K562 (cell line): Measurements from ENCODE around the gene FAM131C. TPM values are rescaled to one million over a fixed set of nuclear protein-coding genes. Genes with fewer than 3 reads are reported as not detected.

ENCODE experiments used
- ATAC-seq: fragments of 200-7000 bp; cut with Tn5 transposase; 3 replicates; pipeline ENCODE4 v1.9.1; 2020; ENCODE audit warnings: moderate library complexity
- BruUV-seq: library from RNA; stranded (reverse); fragments of 400-500 nt; replicated peaks from 2 replicates; lab custom pipeline; 2021; lab: Mats Ljungman, UMichigan
- CTCF ChIA-PET: fragments of 300-600 bp; formaldehyde crosslinking; extraction: SDS; loops from one replicate; lab custom pipeline; 2021; ENCODE audit warnings: low intra/inter-chr PET ratio; lab: Yijun Ruan, JAX
- POLR2A ChIA-PET: fragments of 300-600, 350-650 bp; sonication (Branson Sonifier 250); formaldehyde crosslinking; extraction: SDS; loops from one replicate; lab custom pipeline; 2021; ENCODE audit warnings: antibody characterized with exemption, inconsistent platforms; lab: Yijun Ruan, JAX
- DNase-seq, 4 experiments: peaks; one replicate each; pipeline versions ENCODE4 v3.0.0 to v3.0.0-alpha.2; 2011 to 2018; ENCODE audit warnings: low spot score in 3 of 4, mixed read lengths in 3 of 4; ENCODE audit errors: extremely low read depth in 1 of 4
- FAIRE-seq: peaks from 2 replicates; lab custom pipeline; 2011; peaks lifted over from hg19 to GRCh38; lab: Jason Lieb, UNC
- H2AFZ ChIP-seq: 2 replicates; pipeline ENCODE4 v1.6.0; 2011; ENCODE audit warnings: low read depth, low read length, control low read depth, inconsistent platforms
- H3K27ac ChIP-seq: fragments of 200-600 bp; 3 replicates; pipeline ENCODE4 v1.8.0; 2011; ENCODE audit warnings: low read depth, mild to moderate bottlenecking, control low read depth, inconsistent platforms, low read length, moderate library complexity, mixed read lengths; ENCODE audit errors: extremely low read depth
- H3K27me3 ChIP-seq, 2 experiments: fragments of 300-600 bp in 1 of 2; 2 replicates in 1 of 2; 3 replicates in 1 of 2; pipeline versions ENCODE4 v1.6.0 to v1.8.0; 2011; ENCODE audit warnings: inconsistent platforms in 2 of 2, low read length in 2 of 2, mild to moderate bottlenecking in 1 of 2, mixed read lengths in 1 of 2, moderate library complexity in 1 of 2; ENCODE audit not compliant: control insufficient read depth in 2 of 2, insufficient read depth in 2 of 2
- H3K36me3 ChIP-seq: fragments of 300-600 bp; 3 replicates; pipeline ENCODE4 v1.8.0; 2011; ENCODE audit warnings: mild to moderate bottlenecking, low read length, inconsistent platforms; ENCODE audit not compliant: control insufficient read depth, insufficient read depth
- H3K4me1 ChIP-seq, 2 experiments: fragments of 200-600 bp in 1 of 2; replicated peaks in 1 of 2; 2 replicates in 1 of 2; 3 replicates in 1 of 2; pipeline versions ENCODE4 v1.5.1 to v1.8.0; 2011; ENCODE audit warnings: inconsistent platforms in 2 of 2, low read length in 2 of 2, mild to moderate bottlenecking in 1 of 2, mixed read lengths in 1 of 2, moderate library complexity in 1 of 2; ENCODE audit not compliant: control insufficient read depth in 2 of 2, insufficient read depth in 2 of 2
- H3K4me2 ChIP-seq: 2 replicates; pipeline ENCODE4 v1.6.1; 2011; ENCODE audit warnings: low read length, control low read depth, inconsistent platforms, mixed read lengths; ENCODE audit not compliant: insufficient read depth
- H3K4me3 ChIP-seq: fragments of 200-600 bp; sonication (generic), shearing (Covaris generic); 2 replicates; pipeline ENCODE4 v1.5.1; 2016; ENCODE audit warnings: control low read depth, inconsistent platforms
- H3K79me2 ChIP-seq: fragments of 200-600 bp; 3 replicates; pipeline ENCODE4 v1.8.0; 2011; ENCODE audit warnings: low read length, inconsistent platforms; ENCODE audit not compliant: control insufficient read depth, insufficient read depth
- H3K9ac ChIP-seq, 2 experiments: 2 replicates each; pipeline versions ENCODE4 v1.6.0 to v1.6.1; 2011; ENCODE audit warnings: low read depth in 2 of 2, low read length in 2 of 2, control low read depth in 1 of 2, inconsistent platforms in 1 of 2, mild to moderate bottlenecking in 1 of 2, mixed read lengths in 1 of 2; ENCODE audit not compliant: insufficient read depth in 1 of 2
- H3K9me1 ChIP-seq: one replicate; pipeline ENCODE4 v1.6.0; 2011; ENCODE audit warnings: inconsistent platforms, mild to moderate bottlenecking, low read length, moderate library complexity; ENCODE audit not compliant: control insufficient read depth, insufficient read depth
- H3K9me3 ChIP-seq: replicated peaks from 2 replicates; pipeline ENCODE4 v1.5.1; 2011; ENCODE audit warnings: low read depth, low read length, inconsistent platforms; ENCODE audit not compliant: control insufficient read depth, insufficient read depth
- H4K20me1 ChIP-seq: replicated peaks from 2 replicates; pipeline ENCODE4 v1.6.1; 2011; ENCODE audit warnings: low read length, inconsistent platforms, mixed read lengths; ENCODE audit not compliant: control insufficient read depth, insufficient read depth
- CC2D1A ChIP-seq: fragments of 450-650 bp; IDR thresholded peaks from 2 replicates; pipeline ENCODE4 v1.6.1; 2017; ENCODE audit warnings: mild to moderate bottlenecking
- CSDE1 ChIP-seq, 2 experiments: fragments of 450-650 bp; IDR thresholded peaks; 2 replicates each; pipeline ENCODE4 v1.6.1; 2016; ENCODE audit warnings: mild to moderate bottlenecking in 1 of 2
- EP400 ChIP-seq: fragments of 450-650 bp; IDR thresholded peaks from 2 replicates; pipeline ENCODE4 v1.6.1; 2017; ENCODE audit warnings: antibody characterized with exemption, mild to moderate bottlenecking, moderate library complexity
- FOXM1 ChIP-seq, 2 experiments: fragments of 450-650 bp in 1 of 2; sonication (generic) in 1 of 2; formaldehyde crosslinking in 1 of 2; IDR thresholded peaks; 2 replicates each; pipeline versions ENCODE4 v1.6.1 to v1.9.0; 2017 to 2022; ENCODE audit warnings: low read depth in 2 of 2, mild to moderate bottlenecking in 2 of 2, missing genetic modification reagents in 1 of 2, moderate library complexity in 1 of 2
- POLR2H ChIP-seq: IDR thresholded peaks from 2 replicates; pipeline ENCODE4 v1.6.1; 2016; ENCODE audit warnings: missing genetic modification characterization, low read depth, mild to moderate bottlenecking, control low read depth, missing compliant biosample characterization, moderate library complexity
- SMARCA5 ChIP-seq: fragments of 450-650 bp; IDR thresholded peaks from 2 replicates; pipeline ENCODE4 v1.6.1; 2016
- ZNF175 ChIP-seq: fragments of 200-800 bp; sonication (Bioruptor generic); IDR thresholded peaks from 2 replicates; pipeline ENCODE4 v1.6.1; 2016; ENCODE audit warnings: low read depth, mild to moderate bottlenecking, missing genetic modification characterization, missing compliant biosample characterization
- ZNF217 ChIP-seq: sonication (generic); formaldehyde crosslinking; IDR thresholded peaks from 2 replicates; pipeline ENCODE4 v1.8.0; 2022; ENCODE audit warnings: mild to moderate bottlenecking, missing genetic modification reagents
- WGBS: fragments of 100-300 bp; shearing (Covaris generic); methylation state at CpG from one replicate; pipeline ENCODE4 v1.1.6; 2016; ENCODE audit warnings: low coverage, mixed read lengths; ENCODE audit not compliant: insufficient coverage; ENCODE audit errors: missing lambda C conversion rate; 5-methylcytosine and 5-hydroxymethylcytosine counted together
- in situ Hi-C: fragments of 300-500 bp; cut with MboI; formaldehyde crosslinking; loops from 4 replicates; pipeline ENCODE4 v1.15.0; 2018; ENCODE audit warnings: inconsistent platforms, mixed read lengths
- intact Hi-C: fragments of 100-400 bp; cut with micrococcal nuclease; formaldehyde crosslinking; loops from 2 replicates; pipeline ENCODE4 v1.14.2; 2022
- polyA plus RNA-seq, 8 experiments: library from polyadenylated mRNA; depleted of rRNA in 4 of 8; stranded (reverse) in 5 of 8; unstranded in 3 of 8; fragments of >200 nt; fragmentation: Nextera tagmentation in 2 of 8; fragmentation: Illumina TruSeq in 1 of 8; extraction: Ambion mirVana in 2 of 8; extraction: Trizol in 1 of 8; gene quantifications; 2 replicates each; pipeline versions ENCODE4 v1.2.1 to v1.2.3, GENCODE V29; 2011 to 2014; ENCODE audit warnings: inconsistent platforms in 1 of 8, missing spikeins in 1 of 8
- total RNA-seq, 7 experiments: library from RNA; depleted of rRNA in 6 of 7; stranded (reverse); fragments of >200 nt in 6 of 7; fragmentation: Illumina TruSeq in 2 of 7; extraction: Trizol in 2 of 7; gene quantifications; 2 replicates each; pipeline versions ENCODE4 v1.2.1 to v1.2.3, GENCODE V29; 2011 to 2021; ENCODE audit warnings: low replicate concordance in 1 of 7
- TF ChIP-seq, protein P1 (sequence below): fragments of 250-450 bp; sonication (Bioruptor Pico); IDR thresholded peaks from 2 replicates; pipeline ENCODE4 v1.4.0; 2020; ENCODE audit warnings: mild to moderate bottlenecking, moderate library complexity
- TF ChIP-seq, protein P2 (sequence below): fragments of 450-650 bp; IDR thresholded peaks from 2 replicates; pipeline ENCODE4 v1.7.1; 2018; ENCODE audit warnings: mild to moderate bottlenecking, low read depth; ENCODE audit not compliant: partially characterized antibody

Gene FAM131C
- total and polyA plus RNA-seq, 9 of the 15 experiments (the other 6 are each of a cell fraction or from before 2014, with no cell fraction given): 0.10 to 0.29 (median 0.16) TPM; not detected in 6

DNA sequence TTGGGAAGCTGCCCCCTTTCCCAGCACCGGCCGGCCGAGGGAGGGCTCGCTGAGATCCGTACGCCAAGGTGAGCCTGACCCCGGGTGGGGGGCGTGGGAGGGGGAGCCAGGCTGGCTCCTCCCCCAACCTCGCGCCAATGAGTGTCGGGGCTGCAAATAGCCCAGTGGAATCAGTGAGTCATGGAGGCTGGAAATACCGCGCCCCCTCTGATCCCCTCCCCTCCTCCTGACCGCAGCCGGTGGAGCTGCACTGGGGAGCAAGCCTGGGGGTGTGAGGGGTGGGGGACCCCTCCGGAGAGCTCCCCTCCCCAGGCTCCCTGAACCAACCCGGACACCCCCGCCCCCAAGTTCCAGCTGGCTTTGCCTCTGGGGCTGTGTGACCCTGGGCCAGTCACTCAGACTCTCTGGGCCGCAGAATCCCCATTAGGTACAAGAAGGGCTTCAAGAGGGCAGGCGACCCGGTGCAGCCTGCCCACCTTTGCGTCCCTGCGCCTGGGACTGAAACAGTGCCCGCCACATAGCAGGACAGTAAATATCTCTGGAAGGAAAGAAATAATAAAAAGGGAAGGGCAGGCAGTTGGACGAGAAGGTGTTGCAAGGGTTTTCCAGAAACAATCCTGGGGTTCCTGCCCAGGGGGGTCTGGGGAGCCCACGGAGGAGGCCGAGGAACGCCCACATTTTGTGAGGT is 60.1 kb downstream of the FAM131C start:
- intact Hi-C loops: loop anchor here (1.0 kb wide), 1 partner anchor 19 kb away; no protein-coding TSS in a partner anchor
- ATAC-seq: peak; percentile 79
- Histone ChIP-seq H3K4me1 (peaks cover 40 to 67% of the 10 kb centered on the region in 2 experiments), H3K27me3 (no peaks in the 10 kb centered on the region), H3K79me2 (no peaks in the 10 kb centered on the region), H3K4me3 (peak overlapping the region; percentile 45), H3K27ac (peak overlapping the region; percentile 79), H3K9me3 (no peaks in the 10 kb centered on the region), H3K9me1 (no peaks in the 10 kb centered on the region), H4K20me1 (no peaks in the 10 kb centered on the region), H2AFZ (peak overlapping the region; percentile 88), H3K36me3 (no peaks in the 10 kb centered on the region), H3K4me2 (peak overlapping the region; percentile 76), H3K9ac (peak overlapping the region; percentile 66 to 90)
- BruUV-seq: TSS peak; percentile 62
- in situ Hi-C loops: loop anchor here (5.0 to 10.0 kb wide), 2 partner anchors 51 to 179 kb away; no protein-coding TSS in a partner anchor
- ChIA-PET CTCF (interaction anchor here (0.6 to 0.8 kb wide), 2 partner anchors 19 to 42 kb away, joined by 3 to 4 read pairs; no protein-coding TSS in a partner anchor), POLR2A (interaction anchor here (0.7 to 1.2 kb wide), 2 partner anchors 13 to 56 kb away, joined by 3 to 6 read pairs; no protein-coding TSS in a partner anchor)
- FAIRE-seq: peak; percentile 75
- peak; percentile 94 to 95 (median 94) for DNase-seq
- 12% methylated on average over 17 of the region's 28 CpGs for WGBS
- TF ChIP-seq EP400 (peak; percentile 52; the same call in 1 of the 2 replicates), POLR2H (tag) (no peak), ZNF175 (CRISPR knock-in tag) (no peak), CC2D1A (peak; percentile 40; the same call in 1 of the 2 replicates), CSDE1 (IDR thresholded peaks at IDR 0.05) (no peak), ZNF217 (no peak), SMARCA5 (peak; percentile 98), FOXM1 (IDR thresholded peaks at IDR 0.05; ENCODE audit: low read depth) (peak; percentile 44; the same call in 1 of the 2 replicates), FOXM1 (CRISPR knock-in tag; IDR thresholded peaks at IDR 0.05; ENCODE audit: low read depth) (no peak)
- TF ChIP-seq, protein P1, sequence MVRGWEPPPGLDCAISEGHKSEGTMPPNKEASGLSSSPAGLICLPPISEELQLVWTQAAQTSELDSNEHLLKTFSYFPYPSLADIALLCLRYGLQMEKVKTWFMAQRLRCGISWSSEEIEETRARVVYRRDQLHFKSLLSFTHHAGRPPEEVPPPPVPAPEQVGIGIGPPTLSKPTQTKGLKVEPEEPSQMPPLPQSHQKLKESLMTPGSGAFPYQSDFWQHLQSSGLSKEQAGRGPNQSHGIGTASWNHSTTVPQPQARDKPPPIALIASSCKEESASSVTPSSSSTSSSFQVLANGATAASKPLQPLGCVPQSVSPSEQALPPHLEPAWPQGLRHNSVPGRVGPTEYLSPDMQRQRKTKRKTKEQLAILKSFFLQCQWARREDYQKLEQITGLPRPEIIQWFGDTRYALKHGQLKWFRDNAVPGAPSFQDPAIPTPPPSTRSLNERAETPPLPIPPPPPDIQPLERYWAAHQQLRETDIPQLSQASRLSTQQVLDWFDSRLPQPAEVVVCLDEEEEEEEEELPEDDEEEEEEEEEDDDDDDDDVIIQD (CRISPR knock-in tag): no peak
- TF ChIP-seq, protein P2, sequence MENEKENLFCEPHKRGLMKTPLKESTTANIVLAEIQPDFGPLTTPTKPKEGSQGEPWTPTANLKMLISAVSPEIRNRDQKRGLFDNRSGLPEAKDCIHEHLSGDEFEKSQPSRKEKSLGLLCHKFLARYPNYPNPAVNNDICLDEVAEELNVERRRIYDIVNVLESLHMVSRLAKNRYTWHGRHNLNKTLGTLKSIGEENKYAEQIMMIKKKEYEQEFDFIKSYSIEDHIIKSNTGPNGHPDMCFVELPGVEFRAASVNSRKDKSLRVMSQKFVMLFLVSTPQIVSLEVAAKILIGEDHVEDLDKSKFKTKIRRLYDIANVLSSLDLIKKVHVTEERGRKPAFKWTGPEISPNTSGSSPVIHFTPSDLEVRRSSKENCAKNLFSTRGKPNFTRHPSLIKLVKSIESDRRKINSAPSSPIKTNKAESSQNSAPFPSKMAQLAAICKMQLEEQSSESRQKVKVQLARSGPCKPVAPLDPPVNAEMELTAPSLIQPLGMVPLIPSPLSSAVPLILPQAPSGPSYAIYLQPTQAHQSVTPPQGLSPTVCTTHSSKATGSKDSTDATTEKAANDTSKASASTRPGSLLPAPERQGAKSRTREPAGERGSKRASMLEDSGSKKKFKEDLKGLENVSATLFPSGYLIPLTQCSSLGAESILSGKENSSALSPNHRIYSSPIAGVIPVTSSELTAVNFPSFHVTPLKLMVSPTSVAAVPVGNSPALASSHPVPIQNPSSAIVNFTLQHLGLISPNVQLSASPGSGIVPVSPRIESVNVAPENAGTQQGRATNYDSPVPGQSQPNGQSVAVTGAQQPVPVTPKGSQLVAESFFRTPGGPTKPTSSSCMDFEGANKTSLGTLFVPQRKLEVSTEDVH: no peak
